GM23338 (cell line): ENCODE measurements around the gene ROPN1L. TPM values are rescaled to one million over a fixed set of nuclear protein-coding genes. Genes with fewer than 3 reads are reported as not detected.

ENCODE experiments used
- ATAC-seq: fragments of 200-7000 bp; cut with Tn5 transposase; 3 replicates; pipeline ENCODE4 v1.9.1; 2020
- DNase-seq: peaks from one replicate; pipeline ENCODE4 v3.0.0-alpha.2; 2015; ENCODE audit warnings: low spot score
- H2AFZ ChIP-seq: fragments of 200-600 bp; sonication (generic); 2 replicates; pipeline ENCODE4 v1.8.0; 2016; ENCODE audit warnings: antibody characterized with exemption, mild to moderate bottlenecking, moderate library complexity
- H3F3A ChIP-seq: fragments of 200-600 bp; sonication (generic); replicated peaks from 2 replicates; pipeline ENCODE4 v1.8.0; 2017; ENCODE audit warnings: antibody characterized with exemption, mixed run types, low read depth
- H3K27ac ChIP-seq: fragments of 200-600 bp; sonication (generic); 2 replicates; pipeline ENCODE4 v1.6.1; 2016; ENCODE audit warnings: low read depth
- H3K27me3 ChIP-seq: fragments of 200-600 bp; sonication (generic); 2 replicates; pipeline ENCODE4 v1.8.0; 2016; ENCODE audit warnings: mild to moderate bottlenecking, mixed run types, moderate library complexity; ENCODE audit not compliant: insufficient read depth
- H3K36me3 ChIP-seq: fragments of 200-600 bp; sonication (generic); 2 replicates; pipeline ENCODE4 v1.8.0; 2016; ENCODE audit warnings: mild to moderate bottlenecking; ENCODE audit not compliant: insufficient read depth
- H3K4me1 ChIP-seq: fragments of 200-600 bp; sonication (generic); 2 replicates; pipeline ENCODE4 v1.8.0; 2016; ENCODE audit warnings: mild to moderate bottlenecking, moderate library complexity; ENCODE audit not compliant: insufficient read depth
- H3K4me2 ChIP-seq: fragments of 200-600 bp; sonication (generic); 2 replicates; pipeline ENCODE4 v1.7.1; 2017; ENCODE audit warnings: mixed run types
- H3K4me3 ChIP-seq: fragments of 200-600 bp; sonication (generic); 2 replicates; pipeline ENCODE4 v1.6.1; 2016; ENCODE audit warnings: mixed run types
- H3K79me2 ChIP-seq: fragments of 200-600 bp; sonication (generic); replicated peaks from 2 replicates; pipeline ENCODE4 v1.8.0; 2017; ENCODE audit warnings: mild to moderate bottlenecking; ENCODE audit not compliant: insufficient read depth
- H3K9me2 ChIP-seq: fragments of 200-600 bp; sonication (generic); 2 replicates; pipeline ENCODE4 v1.8.0; 2017; ENCODE audit not compliant: insufficient read depth
- H4K20me1 ChIP-seq: fragments of 200-600 bp; sonication (generic); replicated peaks from 2 replicates; pipeline ENCODE4 v1.8.0; 2017; ENCODE audit warnings: mild to moderate bottlenecking; ENCODE audit not compliant: insufficient read depth
- H3K27ac Mint-ChIP-seq: 2 replicates; pipeline ENCODE4 v1.8.0; 2020; ENCODE audit warnings: inconsistent platforms, mild to moderate bottlenecking, moderate library complexity, mixed read lengths
- H3K27me3 Mint-ChIP-seq: 3 replicates; pipeline ENCODE4 v1.8.0; 2022; ENCODE audit warnings: low read depth, mild to moderate bottlenecking, moderate library complexity, mixed read lengths, inconsistent platforms; ENCODE audit not compliant: insufficient read depth, poor library complexity
- H3K36me3 Mint-ChIP-seq: 3 replicates; pipeline ENCODE4 v1.8.0; 2021; ENCODE audit warnings: low read depth, mild to moderate bottlenecking, inconsistent platforms, moderate library complexity, mixed read lengths
- H3K4me1 Mint-ChIP-seq: 3 replicates; pipeline ENCODE4 v1.8.0; 2020; ENCODE audit warnings: mild to moderate bottlenecking, inconsistent platforms, mixed read lengths
- H3K4me3 Mint-ChIP-seq: 3 replicates; pipeline ENCODE4 v1.8.0; 2021; ENCODE audit warnings: moderate library complexity, mild to moderate bottlenecking, inconsistent platforms, mixed read lengths
- H3K9me3 Mint-ChIP-seq: 3 replicates; pipeline ENCODE4 v1.8.0; 2020; ENCODE audit warnings: moderate library complexity, mild to moderate bottlenecking, inconsistent platforms, mixed read lengths
- CREB1 ChIP-seq: fragments of 250-450 bp; sonication (Bioruptor Pico); IDR thresholded peaks from 2 replicates; pipeline ENCODE4 v1.5.0; 2020; ENCODE audit warnings: low read depth, mild to moderate bottlenecking, moderate library complexity
- CTCF ChIP-seq, 2 experiments: fragments of 200-600 bp in 1 of 2; sonication (generic) in 1 of 2; conservative IDR thresholded peaks; 2 replicates each; pipeline versions ENCODE4 v1.5.1 to v1.6.1; 2016 to 2017; ENCODE audit warnings: antibody characterized with exemption in 2 of 2, low read depth in 2 of 2, mild to moderate bottlenecking in 2 of 2, moderate library complexity in 1 of 2
- ETS1 ChIP-seq: IDR thresholded peaks from 2 replicates; pipeline ENCODE4 v1.6.1; 2016; ENCODE audit warnings: antibody characterized with exemption
- EZH2phosphoT487 ChIP-seq: fragments of 200-600 bp; sonication (generic); IDR thresholded peaks from one replicate; pipeline ENCODE4 v1.8.1; 2018; ENCODE audit warnings: antibody characterized with exemption; ENCODE audit not compliant: unreplicated experiment
- JUNB ChIP-seq: IDR thresholded peaks from one replicate; pipeline ENCODE4 v1.6.1; 2016; ENCODE audit warnings: antibody characterized with exemption; ENCODE audit not compliant: unreplicated experiment
- POLR2AphosphoS5 ChIP-seq: IDR thresholded peaks from 2 replicates; pipeline ENCODE4 v1.6.1; 2016; ENCODE audit warnings: antibody characterized with exemption, low read depth
- STAT1 ChIP-seq: IDR thresholded peaks from one replicate; pipeline ENCODE4 v1.6.1; 2016; ENCODE audit warnings: antibody characterized with exemption; ENCODE audit not compliant: unreplicated experiment
- ZNF114 ChIP-seq: fragments of 250-450 bp; sonication (Bioruptor Pico); IDR thresholded peaks from 2 replicates; pipeline ENCODE4 v1.5.0; 2020; ENCODE audit warnings: mild to moderate bottlenecking, moderate library complexity
- polyA plus RNA-seq: library from polyadenylated mRNA; unstranded; fragments of >200 nt; fragmentation: Nextera tagmentation; extraction: Ambion mirVana; gene quantifications from 2 replicates; pipeline ENCODE4 v1.2.1, GENCODE V29; 2016
- total RNA-seq: library from RNA; depleted of rRNA; stranded (reverse); fragments of >200 nt; shearing (Covaris generic); gene quantifications from 2 replicates; pipeline ENCODE4 v1.2.3, GENCODE V29; 2014
- TF ChIP-seq, protein P1 (sequence below): fragments of 250-450 bp; sonication (Bioruptor Pico); IDR thresholded peaks from 2 replicates; pipeline ENCODE4 v1.5.0; 2020; ENCODE audit warnings: mild to moderate bottlenecking, moderate library complexity
- TF ChIP-seq, protein P2 (sequence below): IDR thresholded peaks from one replicate; pipeline ENCODE4 v1.6.1; 2018; ENCODE audit warnings: antibody characterized with exemption; ENCODE audit not compliant: unreplicated experiment

The ROPN1L gene
- total and polyA plus RNA-seq, 2 experiments from 2014 or later = 0.57 TPM; not detected in 1

DNA sequence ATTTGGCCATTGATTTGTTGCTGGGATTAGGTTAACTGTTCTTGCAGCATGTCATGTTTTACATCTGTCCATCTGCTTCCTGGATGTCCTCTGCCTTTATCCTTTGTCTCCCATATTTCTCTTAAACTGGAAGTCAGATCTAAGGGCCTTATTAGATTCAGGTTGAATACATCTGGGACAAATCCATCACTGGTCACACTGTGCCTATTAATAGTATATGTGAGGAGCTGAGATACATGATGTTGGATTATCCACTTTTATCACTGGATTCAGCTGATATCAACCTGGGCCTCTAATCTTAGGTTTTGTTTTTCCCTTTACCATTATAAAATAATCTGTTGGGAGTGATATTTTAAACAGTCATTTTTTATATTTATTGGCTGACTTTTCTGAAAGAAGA lies 41.8 kb upstream of the ROPN1L start:
- Mint-ChIP-seq H3K9me3 (no peaks in the 10 kb centered on the region), H3K36me3 (peaks cover 44% of the 10 kb centered on the region), H3K27ac (no peak overlapping the region), H3K27me3 (no peaks in the 10 kb centered on the region), H3K4me3 (no peak overlapping the region), H3K4me1 (no peaks in the 10 kb centered on the region)
- Histone ChIP-seq H2AFZ (no peak overlapping the region), H3K4me1 (no peaks in the 10 kb centered on the region), H3F3A (no peaks in the 10 kb centered on the region), H4K20me1 (no peaks in the 10 kb centered on the region), H3K4me2 (no peak overlapping the region), H3K79me2 (no peaks in the 10 kb centered on the region), H3K4me3 (no peak overlapping the region), H3K36me3 (peaks cover 11% of the 10 kb centered on the region; the same call in 1 of the 2 replicates), H3K27ac (no peak overlapping the region), H3K9me2 (no peaks in the 10 kb centered on the region), H3K27me3 (no peaks in the 10 kb centered on the region)
- no peak for DNase-seq
- ATAC-seq = no peak
- TF ChIP-seq CREB1 (CRISPR knock-in tag) (no peak), STAT1 (no peak)

DNA sequence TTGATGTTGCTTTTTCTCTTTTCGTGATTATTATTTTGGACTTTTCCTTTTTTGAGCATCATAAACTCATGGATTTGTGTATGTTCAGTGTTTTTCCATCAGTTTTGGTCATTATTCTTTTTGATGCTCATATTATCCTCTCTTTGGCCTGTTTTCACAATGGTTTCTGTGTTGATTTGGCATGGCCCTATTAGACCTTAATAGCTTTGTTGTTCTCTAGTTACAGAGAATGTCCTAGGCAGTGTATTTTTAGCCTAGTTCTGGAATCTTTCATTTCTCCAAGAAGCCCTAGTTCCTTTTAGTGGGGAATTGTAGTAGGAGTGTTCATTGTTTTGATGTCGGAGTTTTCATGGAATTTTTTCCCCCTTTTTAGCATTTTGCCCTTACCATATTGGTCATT lies 41.3 kb upstream of the ROPN1L start:
- no peaks in the 10 kb centered on the region for H3K27me3 Mint-ChIP-seq
- TF ChIP-seq JUNB = no peak
- TF ChIP-seq ZNF114 (CRISPR knock-in tag) = no peak
- no peak for TF ChIP-seq EZH2phosphoT487
- TF ChIP-seq, protein P1, sequence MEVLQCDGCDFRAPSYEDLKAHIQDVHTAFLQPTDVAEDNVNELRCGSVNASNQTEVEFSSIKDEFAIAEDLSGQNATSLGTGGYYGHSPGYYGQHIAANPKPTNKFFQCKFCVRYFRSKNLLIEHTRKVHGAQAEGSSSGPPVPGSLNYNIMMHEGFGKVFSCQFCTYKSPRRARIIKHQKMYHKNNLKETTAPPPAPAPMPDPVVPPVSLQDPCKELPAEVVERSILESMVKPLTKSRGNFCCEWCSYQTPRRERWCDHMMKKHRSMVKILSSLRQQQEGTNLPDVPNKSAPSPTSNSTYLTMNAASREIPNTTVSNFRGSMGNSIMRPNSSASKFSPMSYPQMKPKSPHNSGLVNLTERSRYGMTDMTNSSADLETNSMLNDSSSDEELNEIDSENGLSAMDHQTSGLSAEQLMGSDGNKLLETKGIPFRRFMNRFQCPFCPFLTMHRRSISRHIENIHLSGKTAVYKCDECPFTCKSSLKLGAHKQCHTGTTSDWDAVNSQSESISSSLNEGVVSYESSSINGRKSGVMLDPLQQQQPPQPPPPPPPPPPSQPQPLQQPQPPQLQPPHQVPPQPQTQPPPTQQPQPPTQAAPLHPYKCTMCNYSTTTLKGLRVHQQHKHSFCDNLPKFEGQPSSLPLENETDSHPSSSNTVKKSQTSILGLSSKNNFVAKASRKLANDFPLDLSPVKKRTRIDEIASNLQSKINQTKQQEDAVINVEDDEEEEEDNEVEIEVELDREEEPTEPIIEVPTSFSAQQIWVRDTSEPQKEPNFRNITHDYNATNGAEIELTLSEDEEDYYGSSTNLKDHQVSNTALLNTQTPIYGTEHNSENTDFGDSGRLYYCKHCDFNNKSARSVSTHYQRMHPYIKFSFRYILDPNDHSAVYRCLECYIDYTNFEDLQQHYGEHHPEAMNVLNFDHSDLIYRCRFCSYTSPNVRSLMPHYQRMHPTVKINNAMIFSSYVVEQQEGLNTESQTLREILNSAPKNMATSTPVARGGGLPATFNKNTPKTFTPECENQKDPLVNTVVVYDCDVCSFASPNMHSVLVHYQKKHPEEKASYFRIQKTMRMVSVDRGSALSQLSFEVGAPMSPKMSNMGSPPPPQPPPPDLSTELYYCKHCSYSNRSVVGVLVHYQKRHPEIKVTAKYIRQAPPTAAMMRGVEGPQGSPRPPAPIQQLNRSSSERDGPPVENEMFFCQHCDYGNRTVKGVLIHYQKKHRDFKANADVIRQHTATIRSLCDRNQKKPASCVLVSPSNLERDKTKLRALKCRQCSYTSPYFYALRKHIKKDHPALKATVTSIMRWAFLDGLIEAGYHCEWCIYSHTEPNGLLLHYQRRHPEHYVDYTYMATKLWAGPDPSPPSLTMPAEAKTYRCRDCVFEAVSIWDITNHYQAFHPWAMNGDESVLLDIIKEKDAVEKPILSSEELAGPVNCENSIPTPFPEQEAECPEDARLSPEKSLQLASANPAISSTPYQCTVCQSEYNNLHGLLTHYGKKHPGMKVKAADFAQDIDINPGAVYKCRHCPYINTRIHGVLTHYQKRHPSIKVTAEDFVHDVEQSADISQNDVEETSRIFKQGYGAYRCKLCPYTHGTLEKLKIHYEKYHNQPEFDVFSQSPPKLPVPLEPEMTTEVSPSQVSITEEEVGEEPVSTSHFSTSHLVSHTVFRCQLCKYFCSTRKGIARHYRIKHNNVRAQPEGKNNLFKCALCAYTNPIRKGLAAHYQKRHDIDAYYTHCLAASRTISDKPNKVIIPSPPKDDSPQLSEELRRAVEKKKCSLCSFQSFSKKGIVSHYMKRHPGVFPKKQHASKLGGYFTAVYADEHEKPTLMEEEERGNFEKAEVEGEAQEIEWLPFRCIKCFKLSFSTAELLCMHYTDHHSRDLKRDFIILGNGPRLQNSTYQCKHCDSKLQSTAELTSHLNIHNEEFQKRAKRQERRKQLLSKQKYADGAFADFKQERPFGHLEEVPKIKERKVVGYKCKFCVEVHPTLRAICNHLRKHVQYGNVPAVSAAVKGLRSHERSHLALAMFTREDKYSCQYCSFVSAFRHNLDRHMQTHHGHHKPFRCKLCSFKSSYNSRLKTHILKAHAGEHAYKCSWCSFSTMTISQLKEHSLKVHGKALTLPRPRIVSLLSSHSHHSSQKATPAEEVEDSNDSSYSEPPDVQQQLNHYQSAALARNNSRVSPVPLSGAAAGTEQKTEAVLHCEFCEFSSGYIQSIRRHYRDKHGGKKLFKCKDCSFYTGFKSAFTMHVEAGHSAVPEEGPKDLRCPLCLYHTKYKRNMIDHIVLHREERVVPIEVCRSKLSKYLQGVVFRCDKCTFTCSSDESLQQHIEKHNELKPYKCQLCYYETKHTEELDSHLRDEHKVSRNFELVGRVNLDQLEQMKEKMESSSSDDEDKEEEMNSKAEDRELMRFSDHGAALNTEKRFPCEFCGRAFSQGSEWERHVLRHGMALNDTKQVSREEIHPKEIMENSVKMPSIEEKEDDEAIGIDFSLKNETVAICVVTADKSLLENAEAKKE (CRISPR knock-in tag) = no peak
- no peak for TF ChIP-seq ETS1
- TF ChIP-seq, protein P2, sequence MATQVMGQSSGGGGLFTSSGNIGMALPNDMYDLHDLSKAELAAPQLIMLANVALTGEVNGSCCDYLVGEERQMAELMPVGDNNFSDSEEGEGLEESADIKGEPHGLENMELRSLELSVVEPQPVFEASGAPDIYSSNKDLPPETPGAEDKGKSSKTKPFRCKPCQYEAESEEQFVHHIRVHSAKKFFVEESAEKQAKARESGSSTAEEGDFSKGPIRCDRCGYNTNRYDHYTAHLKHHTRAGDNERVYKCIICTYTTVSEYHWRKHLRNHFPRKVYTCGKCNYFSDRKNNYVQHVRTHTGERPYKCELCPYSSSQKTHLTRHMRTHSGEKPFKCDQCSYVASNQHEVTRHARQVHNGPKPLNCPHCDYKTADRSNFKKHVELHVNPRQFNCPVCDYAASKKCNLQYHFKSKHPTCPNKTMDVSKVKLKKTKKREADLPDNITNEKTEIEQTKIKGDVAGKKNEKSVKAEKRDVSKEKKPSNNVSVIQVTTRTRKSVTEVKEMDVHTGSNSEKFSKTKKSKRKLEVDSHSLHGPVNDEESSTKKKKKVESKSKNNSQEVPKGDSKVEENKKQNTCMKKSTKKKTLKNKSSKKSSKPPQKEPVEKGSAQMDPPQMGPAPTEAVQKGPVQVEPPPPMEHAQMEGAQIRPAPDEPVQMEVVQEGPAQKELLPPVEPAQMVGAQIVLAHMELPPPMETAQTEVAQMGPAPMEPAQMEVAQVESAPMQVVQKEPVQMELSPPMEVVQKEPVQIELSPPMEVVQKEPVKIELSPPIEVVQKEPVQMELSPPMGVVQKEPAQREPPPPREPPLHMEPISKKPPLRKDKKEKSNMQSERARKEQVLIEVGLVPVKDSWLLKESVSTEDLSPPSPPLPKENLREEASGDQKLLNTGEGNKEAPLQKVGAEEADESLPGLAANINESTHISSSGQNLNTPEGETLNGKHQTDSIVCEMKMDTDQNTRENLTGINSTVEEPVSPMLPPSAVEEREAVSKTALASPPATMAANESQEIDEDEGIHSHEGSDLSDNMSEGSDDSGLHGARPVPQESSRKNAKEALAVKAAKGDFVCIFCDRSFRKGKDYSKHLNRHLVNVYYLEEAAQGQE = no peak
- no peak for TF ChIP-seq CTCF (conservative IDR thresholded peaks at IDR 0.05; ENCODE audit: low read depth in 2 of 2)
- TF ChIP-seq STAT1 = no peak
- TF ChIP-seq CREB1 (CRISPR knock-in tag) = no peak
- TF ChIP-seq POLR2AphosphoS5 = no peak

More for the DNA sequence above, 41.3 kb upstream of the ROPN1L start:
- H2AFZ ChIP-seq = no peak overlapping the region
- no peaks in the 10 kb centered on the region for H4K20me1 ChIP-seq
- no peak for ATAC-seq
- no peaks in the 10 kb centered on the region for H3F3A ChIP-seq
- Mint-ChIP-seq H3K9me3 (no peaks in the 10 kb centered on the region), H3K4me1 (no peaks in the 10 kb centered on the region), H3K4me3 (no peak overlapping the region), H3K36me3 (peaks cover 48% of the 10 kb centered on the region), H3K27ac (no peak overlapping the region)
- no peaks in the 10 kb centered on the region for H3K79me2 ChIP-seq
- H3K36me3 ChIP-seq = peaks cover 9% of the 10 kb centered on the region; the same call in 1 of the 2 replicates
- DNase-seq = no peak
- no peaks in the 10 kb centered on the region for H3K4me1 ChIP-seq
- H3K27ac ChIP-seq = no peak overlapping the region
- no peak overlapping the region for H3K4me2 ChIP-seq
- no peak overlapping the region for H3K4me3 ChIP-seq
- no peaks in the 10 kb centered on the region for H3K27me3 ChIP-seq
- no peaks in the 10 kb centered on the region for H3K9me2 ChIP-seq
